GM19395 (cell line): ENCODE data around the gene GAS7.

Source experiments
- ATAC-seq: cut with Tn5 transposase; IDR thresholded peaks from one replicate; pipeline ENCODE4 v1.9.1; 2021; ENCODE audit warnings: mild to moderate bottlenecking, moderate library complexity; ENCODE audit not compliant: unreplicated experiment

GAS7 gene

DNA sequence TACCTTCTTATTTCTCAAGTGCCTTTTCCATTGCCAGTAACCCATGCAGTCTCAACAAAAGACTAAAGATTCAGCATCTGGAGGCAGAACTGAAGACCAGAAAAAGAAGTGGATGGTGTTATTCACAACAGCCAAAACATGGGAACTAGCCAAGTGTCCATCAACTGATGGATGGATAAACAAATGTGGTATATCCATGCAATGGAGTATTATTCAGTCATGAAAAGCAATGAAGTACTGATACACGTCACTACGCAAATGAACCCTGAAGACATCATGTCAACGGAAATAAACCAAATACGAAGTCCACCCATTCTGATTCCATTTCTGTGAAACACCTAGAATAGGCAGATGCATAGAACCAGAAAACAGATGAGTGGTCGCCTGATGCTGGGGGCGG lies 25.6 kb downstream of the GAS7 start:
- ATAC-seq, result no peak

DNA sequence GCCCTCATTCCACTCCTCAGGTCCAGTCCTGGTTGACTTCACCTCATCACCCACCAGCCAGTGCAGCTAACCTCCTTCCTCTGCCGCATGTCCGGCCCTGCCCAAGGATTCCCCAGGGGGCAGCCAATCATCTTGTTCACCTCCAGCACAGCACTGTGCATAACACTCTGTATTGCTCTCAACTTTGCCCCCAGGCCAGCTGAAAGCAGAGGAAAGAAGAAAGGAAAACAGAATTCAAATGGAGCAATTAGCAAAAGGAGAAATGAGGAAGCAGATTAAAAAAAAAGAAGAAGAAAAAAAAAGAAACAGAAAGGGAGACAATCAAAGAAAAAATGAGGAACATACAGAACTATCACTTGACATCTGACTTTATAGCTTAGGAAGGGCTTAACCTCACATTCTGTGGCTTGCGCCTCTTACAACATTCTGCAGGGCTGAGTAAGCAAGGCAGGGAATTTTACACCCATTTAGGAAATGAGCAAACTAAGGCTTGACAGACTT lies 26.1 kb downstream of the GAS7 start:
- peak; percentile 76 for ATAC-seq

DNA sequence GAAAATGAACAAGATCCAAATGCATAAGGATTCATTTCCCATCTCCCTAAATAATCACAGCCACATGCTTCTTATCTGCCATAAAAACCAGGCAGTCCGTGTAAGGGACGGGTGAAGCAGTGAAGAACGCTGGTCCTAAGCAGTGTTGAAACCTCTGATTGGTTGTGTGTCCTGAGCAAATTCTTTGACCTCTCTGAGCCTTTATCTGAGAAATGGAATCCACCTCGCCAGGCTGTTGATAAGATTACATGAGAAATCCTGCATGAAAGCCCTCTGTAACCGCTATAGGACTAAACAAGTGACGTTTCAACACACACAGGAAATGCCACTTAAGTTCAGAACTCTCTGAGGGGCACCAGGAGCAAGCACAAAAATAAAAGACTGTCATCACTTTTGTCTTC lies 26.8 kb downstream of the GAS7 start:
- peak; percentile 58 for ATAC-seq

DNA sequence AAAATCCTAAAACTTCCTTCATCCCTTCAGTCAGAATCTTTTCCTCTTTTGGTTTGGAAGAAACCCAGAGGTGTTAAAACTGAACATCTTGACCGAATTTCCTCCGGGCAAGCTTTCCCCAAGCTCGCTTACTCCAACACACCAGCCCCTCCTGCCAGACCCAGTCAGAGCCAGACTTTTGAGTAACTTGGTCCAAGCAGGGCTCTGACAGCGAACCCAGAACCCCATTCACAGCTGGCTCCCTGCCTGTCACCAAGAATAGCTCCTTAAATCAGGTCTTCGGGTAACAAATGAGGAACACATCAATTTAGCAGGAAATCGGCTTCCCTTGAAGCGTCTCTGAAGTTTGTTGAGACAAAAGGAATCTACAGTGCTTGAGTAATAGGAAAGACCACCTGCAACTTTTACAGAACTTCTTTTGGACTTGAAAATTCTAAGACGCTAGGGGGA lies 27.3 kb downstream of the GAS7 start:
- no peak for ATAC-seq

DNA sequence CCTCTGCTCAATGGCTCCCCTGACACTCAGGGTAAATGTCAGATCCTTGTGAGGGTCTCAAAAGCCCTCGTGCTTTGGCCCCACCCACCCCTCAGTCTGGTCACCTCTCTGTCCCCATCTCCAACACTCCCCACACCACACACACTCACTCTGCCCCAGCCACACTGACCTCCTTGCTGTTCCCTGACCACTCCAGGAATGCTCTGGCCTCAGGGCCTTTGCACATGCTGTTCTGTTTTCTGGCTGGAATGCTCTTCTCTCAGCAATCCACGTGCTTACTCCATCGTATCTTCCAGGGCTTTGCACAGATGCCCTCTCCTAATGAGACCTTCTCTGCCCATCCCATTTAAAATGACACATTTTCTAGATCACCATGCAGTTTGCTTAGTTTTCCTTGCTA lies 28.2 kb downstream of the GAS7 start:
- no peak for ATAC-seq

DNA sequence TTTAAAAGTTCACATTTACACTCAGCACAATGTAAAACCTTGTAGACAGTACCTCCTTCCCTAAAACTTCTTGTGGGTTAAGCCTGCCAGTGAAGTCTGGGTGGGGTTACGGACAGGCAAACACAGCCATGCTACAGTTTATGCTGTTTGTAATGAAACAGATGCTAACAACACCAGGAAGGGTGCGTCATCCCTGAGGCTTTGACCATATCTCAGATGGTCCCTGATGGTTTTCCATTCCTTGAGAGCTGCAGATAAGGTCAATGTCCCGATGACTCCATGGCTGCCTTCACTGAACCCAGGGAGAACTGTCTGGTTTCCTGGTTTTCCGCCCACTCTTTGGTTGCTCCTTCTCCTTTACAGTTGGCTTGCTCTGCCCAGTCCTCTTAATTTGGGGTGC lies 29.1 kb downstream of the GAS7 start:
- ATAC-seq, result no peak

DNA sequence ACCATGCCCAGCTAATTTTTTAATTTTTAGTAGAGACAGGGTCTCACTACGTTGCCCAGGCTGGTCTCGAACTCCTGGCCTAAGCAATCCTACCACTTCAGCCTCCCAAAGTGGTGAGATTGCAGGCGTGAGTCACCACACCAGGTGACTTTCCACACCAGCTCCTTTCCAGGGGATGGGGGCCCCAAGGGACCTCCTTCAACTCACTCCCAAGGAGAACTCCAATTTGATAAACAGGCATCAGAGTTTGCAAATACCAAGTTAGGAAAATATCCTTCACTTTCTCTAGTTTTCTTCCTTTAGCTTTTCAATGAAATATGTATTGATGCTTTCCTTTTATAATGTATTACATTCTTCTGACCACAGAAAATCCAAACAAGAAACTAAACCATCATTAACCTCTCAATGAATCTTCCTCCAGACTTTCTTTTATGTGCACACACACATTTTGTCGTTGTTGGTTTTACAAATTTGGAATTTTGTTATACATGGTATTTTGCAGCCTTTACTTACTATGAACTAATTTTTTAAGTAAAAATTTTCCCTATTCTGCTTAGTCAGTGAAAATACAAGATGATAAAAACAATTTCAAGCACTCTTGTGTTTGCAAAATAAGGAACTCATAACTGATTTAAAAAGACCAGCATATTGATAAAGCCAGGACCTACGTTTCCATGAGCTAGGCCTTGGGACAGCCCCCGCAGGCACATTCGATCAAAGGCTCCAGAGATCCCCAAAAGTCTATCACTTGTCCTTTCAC lies 32.0 kb downstream of the GAS7 start:
- ATAC-seq, result no peak

DNA sequence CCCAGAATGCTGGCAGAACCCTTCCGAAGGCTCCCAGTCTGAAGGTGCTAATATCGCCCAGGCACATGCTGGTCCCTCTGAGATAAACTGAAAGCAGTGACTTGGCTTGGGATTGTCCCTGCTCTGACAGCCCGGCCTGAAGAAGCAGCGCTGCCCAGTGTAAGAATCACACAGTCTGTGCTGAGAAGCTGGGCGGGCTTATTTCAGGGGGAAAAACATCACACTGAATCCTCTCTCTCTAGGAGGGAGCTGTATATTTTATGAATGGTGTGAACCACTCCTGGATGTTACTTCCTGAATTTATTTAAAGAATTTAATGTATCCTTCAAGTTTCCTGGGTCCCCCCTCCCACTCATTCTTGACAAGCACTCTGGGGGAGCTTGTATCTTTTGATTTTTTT lies 36.3 kb downstream of the GAS7 start:
- no peak for ATAC-seq

DNA sequence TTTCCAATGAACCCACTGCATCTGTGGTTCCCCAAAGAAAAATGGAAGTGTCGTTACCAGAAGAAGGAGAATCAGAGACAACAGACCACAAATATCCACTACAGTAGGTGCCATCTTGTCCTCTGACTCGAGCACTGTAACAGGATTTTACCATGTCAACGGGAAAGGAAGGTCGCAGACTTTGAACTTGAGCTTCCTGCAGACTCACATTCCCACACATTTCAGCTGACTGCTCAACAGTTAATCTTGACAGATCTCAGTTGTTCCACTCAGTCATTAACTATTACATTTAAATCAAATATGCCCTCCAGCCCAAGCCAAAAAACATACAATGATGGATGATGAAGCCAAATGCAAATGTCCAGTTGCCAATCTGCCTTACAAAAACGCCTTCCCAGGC lies 37.0 kb downstream of the GAS7 start:
- ATAC-seq, result no peak

DNA sequence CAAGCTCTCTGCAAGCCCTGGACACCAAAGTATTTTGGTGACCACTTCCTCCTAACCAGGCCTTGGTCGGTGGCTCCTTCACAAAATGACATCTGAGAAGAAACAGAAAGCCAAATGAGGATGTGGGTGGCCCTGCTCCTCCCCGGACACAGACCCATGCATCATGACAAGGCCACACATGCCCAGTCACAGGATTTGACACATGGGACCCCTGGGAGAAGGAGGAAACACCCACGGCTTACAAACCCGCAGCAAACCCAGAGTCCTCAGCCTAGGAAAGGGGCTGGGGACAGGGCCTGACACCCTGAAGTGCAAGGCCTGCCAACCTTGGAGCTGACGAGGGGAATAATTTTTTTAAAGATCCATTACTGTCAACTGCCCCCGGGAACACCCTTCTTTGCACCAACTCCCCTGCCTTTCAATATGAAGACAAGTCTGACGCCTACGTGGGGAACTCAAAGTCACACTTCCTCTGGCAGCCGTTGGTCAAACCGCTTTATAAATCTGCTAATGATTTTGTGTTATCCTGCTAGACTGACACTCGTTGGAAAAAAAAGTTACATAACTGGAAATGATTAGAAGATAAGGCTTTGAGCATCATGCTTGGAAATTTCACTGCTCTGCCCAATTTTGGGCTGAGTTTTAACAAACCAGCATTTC lies 41.3 kb downstream of the GAS7 start:
- peak; percentile 78 for ATAC-seq

DNA sequence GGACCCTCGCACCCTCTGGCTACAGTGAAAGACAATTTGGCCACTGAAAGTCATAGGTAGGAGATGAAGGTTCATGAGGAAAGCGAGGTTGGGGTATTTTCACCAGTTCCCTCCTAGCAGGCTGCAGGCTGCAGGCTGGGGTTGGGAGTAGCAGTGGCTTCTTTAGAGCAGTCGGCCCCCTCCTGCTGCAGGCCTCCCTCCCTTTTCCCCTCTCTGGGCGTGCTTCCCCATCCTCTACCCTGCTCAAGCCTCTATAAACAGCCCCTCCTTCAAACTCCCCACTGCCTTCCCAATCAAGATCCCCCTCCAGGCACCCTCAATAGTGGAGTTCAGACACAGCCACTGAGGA lies 41.8 kb downstream of the GAS7 start:
- peak; percentile 46 for ATAC-seq

DNA sequence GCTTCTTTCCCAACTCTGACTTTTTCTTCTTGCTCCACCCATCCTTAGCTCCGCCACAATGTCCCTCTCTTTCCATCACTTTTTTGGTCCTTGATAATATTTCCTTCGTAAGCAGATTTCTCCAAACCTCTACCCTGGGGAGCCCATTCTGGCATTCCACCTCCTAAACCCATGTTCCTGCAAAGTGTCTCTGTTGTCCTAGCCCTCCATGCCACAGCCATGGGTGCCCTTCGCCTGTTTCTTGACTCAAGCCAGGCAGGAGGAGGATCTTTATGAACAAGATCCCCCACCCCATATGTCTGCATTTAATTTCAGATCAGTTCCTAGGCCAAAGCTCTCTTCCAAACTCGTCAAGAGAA lies 42.4 kb downstream of the GAS7 start:
- no peak for ATAC-seq

DNA sequence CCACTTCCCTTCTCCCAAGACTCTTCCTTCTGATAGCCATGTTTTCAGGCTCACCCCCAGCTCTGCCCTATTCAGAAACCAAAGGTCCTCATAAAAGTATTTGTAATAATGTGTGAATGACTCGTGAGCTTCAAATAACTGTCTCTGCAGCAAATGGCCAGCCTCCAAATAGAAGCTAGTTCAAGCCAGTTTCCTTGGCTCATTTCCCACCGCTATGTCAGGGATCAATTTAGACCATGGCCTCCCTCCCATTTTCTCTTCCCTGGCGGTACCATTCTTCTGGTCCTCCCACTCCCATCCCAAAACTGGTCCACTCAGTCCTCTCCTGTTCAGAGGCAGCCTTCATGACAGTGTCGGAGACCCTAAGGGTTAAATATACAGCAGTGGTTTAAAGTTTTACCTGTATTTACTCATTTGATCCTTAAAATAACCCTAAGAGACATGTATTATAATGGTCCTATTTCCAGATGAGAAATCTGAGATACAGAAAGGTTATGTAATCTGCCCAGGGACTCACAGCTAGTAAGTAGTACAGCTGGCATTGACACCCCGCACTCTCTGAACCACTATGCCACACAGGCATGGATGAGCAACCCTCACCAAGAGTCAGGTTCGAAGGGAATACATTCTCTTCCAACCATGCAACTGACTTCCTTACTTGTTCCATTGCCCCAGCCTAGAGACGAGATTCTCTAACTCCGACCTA lies 42.9 kb downstream of the GAS7 start:
- no peak for ATAC-seq

DNA sequence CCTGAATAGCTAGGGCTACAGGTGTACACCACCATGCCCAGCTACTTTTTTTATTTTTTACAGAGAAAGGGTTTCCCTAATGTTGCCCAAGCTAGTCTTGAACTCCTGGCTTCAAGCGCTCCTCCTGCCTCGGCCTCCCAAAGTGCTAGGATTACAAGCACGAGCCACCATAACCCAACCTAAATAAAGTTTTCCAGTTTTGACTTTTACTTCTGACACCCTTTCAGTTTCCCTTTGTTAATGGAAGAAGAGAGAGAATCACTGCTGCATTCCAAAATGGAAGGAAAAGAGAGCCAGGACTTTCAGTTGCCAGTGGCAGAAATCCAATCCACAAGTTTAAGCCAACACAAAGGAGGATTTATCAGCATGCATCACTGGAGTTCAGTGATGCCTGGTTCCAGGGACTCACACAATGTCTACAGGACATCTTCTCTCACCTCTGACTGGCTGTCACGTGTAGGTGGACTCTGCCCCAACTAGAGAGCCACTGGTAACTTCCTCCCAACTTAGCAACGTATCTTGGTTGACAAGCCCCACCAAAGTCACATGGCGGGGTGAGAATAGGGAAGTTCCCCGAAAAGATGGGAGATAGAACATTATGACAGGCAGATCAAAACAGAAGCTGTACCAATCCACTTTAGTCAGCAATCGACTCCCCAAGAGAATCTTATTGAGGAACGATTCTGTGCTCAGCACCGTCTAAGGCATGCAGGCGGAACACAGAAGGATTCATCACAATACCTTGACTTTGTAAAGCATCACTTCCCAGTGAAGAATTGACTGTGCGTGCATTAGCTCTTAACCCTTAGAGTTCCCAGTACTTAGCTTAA lies 46.5 kb downstream of the GAS7 start:
- no peak for ATAC-seq

DNA sequence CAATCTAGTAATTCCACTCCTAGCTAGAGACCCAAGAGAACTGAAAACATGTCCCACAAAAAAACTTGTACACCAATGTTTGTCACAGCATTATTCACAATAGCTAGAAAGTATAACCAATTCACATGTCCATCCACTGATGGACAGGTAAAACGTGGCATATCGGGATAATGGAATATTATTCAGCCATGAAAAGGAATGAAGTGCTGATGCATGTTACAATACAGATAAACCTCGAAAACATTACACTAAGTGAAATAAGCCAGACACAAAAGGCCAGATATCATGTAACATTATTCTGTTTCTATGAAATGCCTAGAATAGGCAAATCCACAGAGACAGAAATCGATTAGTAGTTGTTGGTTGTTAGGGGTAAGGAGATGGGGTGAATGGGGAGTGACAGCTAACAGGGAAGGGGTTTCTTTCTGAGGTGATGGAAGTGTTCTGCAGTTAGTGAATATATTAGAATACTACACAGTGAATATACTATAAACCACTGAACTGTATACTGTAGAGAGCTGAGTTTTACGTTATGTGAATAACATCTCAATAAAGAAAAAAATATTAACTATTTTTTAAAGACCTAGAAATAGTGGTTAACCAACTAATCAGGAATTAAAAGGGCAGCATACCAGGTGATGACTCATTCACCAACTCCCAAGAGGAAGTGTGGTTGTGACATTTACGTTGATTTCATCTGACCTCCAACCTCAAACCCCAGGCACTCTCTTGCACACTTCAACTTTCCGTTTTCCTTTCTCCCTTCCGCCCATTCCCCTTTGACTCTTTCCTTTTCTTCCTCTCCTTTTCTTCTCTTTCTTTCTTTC lies 48.6 kb downstream of the GAS7 start:
- ATAC-seq, result peak; percentile 56

DNA sequence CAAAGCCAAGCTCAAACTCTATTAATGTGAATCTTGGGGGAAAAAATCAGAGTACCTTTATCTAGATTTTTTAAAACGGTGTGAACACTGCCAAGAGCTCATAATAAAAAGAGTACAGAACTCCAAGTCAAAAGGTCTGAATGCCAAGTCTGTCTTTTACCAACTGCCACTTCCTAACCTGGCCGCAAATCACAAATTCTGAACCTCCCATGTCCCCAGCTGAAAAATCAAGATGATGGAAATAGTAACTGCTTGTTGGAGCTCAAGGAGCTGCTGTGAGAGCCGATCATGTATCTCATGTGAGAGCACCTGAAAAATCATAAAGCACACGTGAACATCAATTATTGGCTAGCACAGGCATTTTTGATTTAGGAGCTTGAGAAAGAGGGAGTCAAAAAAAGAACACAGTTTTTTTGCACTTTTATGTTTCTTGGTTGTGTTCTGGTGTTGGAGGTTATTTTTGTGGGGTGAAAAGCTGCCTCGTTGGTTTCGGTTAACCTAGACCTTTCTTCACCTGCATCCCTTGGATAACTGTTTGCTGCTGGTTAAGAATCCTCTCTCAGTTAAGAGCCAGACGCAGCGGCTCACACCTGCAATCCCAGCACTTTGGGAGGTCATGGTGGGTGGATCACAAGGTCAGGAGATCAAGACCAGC lies 50.5 kb downstream of the GAS7 start:
- no peak for ATAC-seq

DNA sequence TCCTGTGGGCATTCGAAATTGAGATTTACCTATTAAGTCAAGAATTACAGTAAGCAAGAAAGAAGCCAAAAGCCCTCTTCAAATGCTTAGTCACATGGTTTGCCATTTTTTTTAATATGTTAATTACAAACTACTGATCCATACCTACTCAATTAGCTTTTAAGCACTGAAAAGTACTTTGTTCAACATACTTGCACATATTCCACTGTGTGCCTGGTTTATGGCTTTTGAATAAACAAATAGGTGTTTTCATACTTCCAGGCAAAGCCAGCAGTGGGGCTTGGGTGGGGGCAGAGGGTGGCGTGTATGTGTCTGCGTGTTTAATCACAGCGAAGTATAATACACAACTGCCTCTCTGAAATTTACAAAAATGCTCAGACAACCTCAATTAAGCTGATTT lies 51.4 kb downstream of the GAS7 start:
- ATAC-seq, result no peak

DNA sequence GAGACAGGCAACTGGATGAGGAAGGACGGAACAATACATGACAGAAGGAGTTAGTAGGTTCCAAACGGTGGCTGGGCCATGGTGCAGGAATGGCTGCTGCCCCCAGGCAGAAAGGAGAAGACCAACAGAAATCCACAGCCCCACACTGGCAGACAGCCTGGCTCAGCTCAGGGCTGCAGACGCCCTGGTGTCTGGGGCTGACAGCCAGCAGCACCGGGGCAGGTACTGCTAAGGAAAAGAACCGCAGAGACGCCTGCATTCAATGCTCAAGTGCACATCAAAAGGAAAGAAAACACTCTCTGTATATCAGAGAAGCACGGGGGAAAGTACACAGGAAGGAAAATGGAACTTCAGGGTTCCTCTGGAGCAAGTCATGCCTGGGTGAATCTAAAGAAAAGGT lies 53.4 kb downstream of the GAS7 start:
- no peak for ATAC-seq

DNA sequence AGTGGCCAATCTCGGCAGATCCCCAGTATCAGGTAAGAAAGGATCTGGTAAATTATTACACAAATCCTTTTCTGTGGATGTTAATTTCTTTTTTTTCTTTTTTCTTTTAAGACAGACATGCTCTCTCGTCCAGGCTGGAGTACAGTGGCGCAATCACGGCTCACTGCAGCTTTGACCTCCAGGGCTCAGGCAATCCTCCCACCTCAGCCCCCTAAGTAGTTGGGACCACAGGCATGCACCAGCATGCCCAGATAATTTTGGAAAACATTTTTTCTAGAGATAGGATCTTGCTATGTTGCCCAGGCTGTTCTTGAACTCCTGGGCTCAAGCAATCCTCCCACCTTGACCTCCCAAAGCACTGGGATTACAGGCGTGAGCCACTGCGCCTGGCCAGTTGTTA lies 54.0 kb downstream of the GAS7 start:
- ATAC-seq, result no peak

DNA sequence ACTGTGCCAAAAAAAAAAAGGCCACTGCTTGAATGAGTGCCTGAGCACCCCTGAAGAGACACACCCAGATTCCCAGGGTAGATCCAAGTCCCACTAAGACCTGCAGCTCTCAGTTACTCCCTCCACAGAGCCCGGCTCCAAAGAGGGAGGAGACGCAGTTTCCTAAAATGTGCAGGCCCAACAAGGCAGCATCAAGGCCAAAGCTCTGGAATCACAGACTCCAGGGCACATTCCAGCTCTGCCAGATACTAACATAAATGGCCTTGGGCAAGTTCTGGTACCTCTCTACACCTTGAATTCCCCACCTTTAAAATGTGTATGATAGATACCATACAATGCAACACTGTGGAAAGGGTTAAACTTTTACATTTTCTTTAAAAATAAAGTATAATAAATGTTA lies 57.0 kb downstream of the GAS7 start:
- ATAC-seq, result no peak
